ENCODE results near the gene ABCD1. TPM values are rescaled to one million over a fixed set of nuclear protein-coding genes. Genes with fewer than 3 reads are reported as not detected.
"Not testable (repeated sequence)": the region's sequence is repeated elsewhere in the genome, so short reads cannot be mapped to it uniquely, and the experiment has no call there.

ABCD1 gene
- total and polyA plus RNA-seq, 10 of the 15 experiments (the other 5 are each of a cell fraction or from before 2014, with no cell fraction given): 0.13 to 6.5 (median 1.4) TPM

- in situ Hi-C loops (cut with MboI); H3K4me3 ChIP-seq; H3K36me3 ChIP-seq (ENCODE audit: control insufficient read depth in 2 of 2, insufficient read depth in 2 of 2, low read length in 1 of 2); H3K9me3 ChIP-seq (replicated peaks; ENCODE audit: control insufficient read depth, insufficient read depth, low read length); H2AFZ ChIP-seq (ENCODE audit: control insufficient read depth, low read depth, low read length); H3K4me1 ChIP-seq (ENCODE audit: control insufficient read depth, insufficient read depth, low read length); BruUV-seq (replicated peaks); intact Hi-C loops (cut with micrococcal nuclease; ENCODE audit: unreplicated experiment); ATAC-seq; H3K27me3 ChIP-seq (replicated peaks in 1 of 2; ENCODE audit: control insufficient read depth in 2 of 2, insufficient read depth in 2 of 2, low read length in 1 of 2); RAD21 ChIA-PET (ENCODE audit: unreplicated experiment); H3K79me2 ChIP-seq (ENCODE audit: control insufficient read depth, insufficient read depth, low read length); H4K20me1 ChIP-seq (ENCODE audit: control insufficient read depth, insufficient read depth); H3K27ac ChIP-seq (ENCODE audit: control insufficient read depth, insufficient read depth); SMC1A ChIA-PET (ENCODE audit: uncharacterized antibody, unreplicated experiment); FAIRE-seq; H3K9ac ChIP-seq (ENCODE audit: control insufficient read depth, insufficient read depth, low read length); POLR2A ChIA-PET; H3K4me2 ChIP-seq (ENCODE audit: control insufficient read depth, insufficient read depth); CTCF ChIA-PET; DNase-seq (ENCODE audit: low read depth, low spot score): not testable (repeated sequence)
- WGBS (ENCODE audit: insufficient coverage, insufficient replicate concordance, low lambda C conversion rate, missing lambda C conversion rate): 73% methylated on average over 18 of the region's 18 CpGs
Observed at GRCh38 chrX:153705403-153706060, 19.1 kb upstream of the ABCD1 start.

GRCh38 chrX:153706799-153707198 lies 17.9 kb upstream of the ABCD1 start:
- WGBS (ENCODE audit: insufficient coverage, insufficient replicate concordance, low lambda C conversion rate, missing lambda C conversion rate): 79% methylated on average over 8 of the region's 9 CpGs
- ATAC-seq (no peak), DNase-seq (ENCODE audit: low read depth, low spot score) (no peak), FAIRE-seq (no peak)
- Histone ChIP-seq H3K9ac (ENCODE audit: control insufficient read depth, insufficient read depth, low read length) (no peak overlapping the region), H3K27me3 (replicated peaks in 1 of 2; ENCODE audit: control insufficient read depth in 2 of 2, insufficient read depth in 2 of 2, low read length in 1 of 2) (no peaks in the 10 kb centered on the region), H2AFZ (ENCODE audit: control insufficient read depth, low read depth, low read length) (no peak overlapping the region), H3K4me3 (no peak overlapping the region), H4K20me1 (ENCODE audit: control insufficient read depth, insufficient read depth) (no peaks in the 10 kb centered on the region), H3K27ac (ENCODE audit: control insufficient read depth, insufficient read depth) (no peak overlapping the region), H3K4me1 (ENCODE audit: control insufficient read depth, insufficient read depth, low read length) (no peaks in the 10 kb centered on the region), H3K9me3 (replicated peaks; ENCODE audit: control insufficient read depth, insufficient read depth, low read length) (no peaks in the 10 kb centered on the region), H3K36me3 (ENCODE audit: control insufficient read depth in 2 of 2, insufficient read depth in 2 of 2, low read length in 1 of 2) (no peaks in the 10 kb centered on the region; a peak in 2 of 4 replicates), H3K4me2 (ENCODE audit: control insufficient read depth, insufficient read depth) (no peak overlapping the region), H3K79me2 (ENCODE audit: control insufficient read depth, insufficient read depth, low read length) (no peaks in the 10 kb centered on the region)
- intact Hi-C loops (cut with micrococcal nuclease; ENCODE audit: unreplicated experiment): no loop called here
- ChIA-PET CTCF (no interaction called here), SMC1A (ENCODE audit: uncharacterized antibody, unreplicated experiment) (no interaction called here), POLR2A (interaction anchor here (0.6 kb wide), 1 partner anchor 14 kb away, joined by 3 read pairs; no protein-coding TSS in a partner anchor), RAD21 (ENCODE audit: unreplicated experiment) (no interaction called here)
- no TSS peak for BruUV-seq (replicated peaks)
- in situ Hi-C loops (cut with MboI): no loop called here
- no peak for TF ChIP-seq EZH2 (IDR thresholded peaks at IDR 0.05; ENCODE audit: borderline replicate concordance, control insufficient read depth, low read depth, low read length)
- TF ChIP-seq ZNF384 (IDR thresholded peaks at IDR 0.05; ENCODE audit: borderline replicate concordance, low read depth, low read length): no peak
- TF ChIP-seq MYC (IDR thresholded peaks at IDR 0.05; ENCODE audit: insufficient read depth, insufficient read length, insufficient replicate concordance, low read length, severe bottlenecking): no peak
- no peak for TF ChIP-seq CEBPB (IDR thresholded peaks at IDR 0.05; ENCODE audit: borderline replicate concordance in 1 of 2, low read depth in 2 of 2, low read length in 2 of 2)
- no peak for TF ChIP-seq PAX5 (IDR thresholded peaks at IDR 0.05; ENCODE audit: borderline replicate concordance, low read depth, low read length)
- no peak for TF ChIP-seq NKRF (conservative IDR thresholded peaks at IDR 0.05)
- no peak for TF ChIP-seq USF2 (IDR thresholded peaks at IDR 0.05; ENCODE audit: borderline replicate concordance, low read depth, low read length)
- TF ChIP-seq ATF2 (IDR thresholded peaks at IDR 0.05; ENCODE audit: low read length): no peak
- TF ChIP-seq NFIC (IDR thresholded peaks at IDR 0.05; ENCODE audit: low read depth, low read length): no peak
